HFF-Myc (cell line): Measurements from ENCODE around the gene ZSCAN1.

Source experiments
- DNase-seq: peaks from one replicate; pipeline ENCODE4 v3.0.0-alpha.2; 2011; ENCODE audit warnings: low read depth; ENCODE audit errors: extremely low read depth
- H3K4me3 ChIP-seq: replicated peaks from 2 replicates; pipeline ENCODE4 v1.5.1; 2011; ENCODE audit warnings: low read depth, mild to moderate bottlenecking, control low read depth, low read length
- CTCF ChIP-seq: IDR thresholded peaks from 2 replicates; pipeline ENCODE4 v1.5.1; 2012; ENCODE audit warnings: mild to moderate bottlenecking, low read depth, low read length, control low read depth; ENCODE audit errors: missing control alignments

Gene ZSCAN1

GRCh38 chr19:58038688-58039204 is 4.9 kb downstream of the ZSCAN1 start:
- no peak for DNase-seq
- H3K4me3 ChIP-seq, result no peak overlapping the region
- no peak for TF ChIP-seq CTCF

- DNase-seq, result no peak
- no peak for TF ChIP-seq CTCF
- no peak overlapping the region for H3K4me3 ChIP-seq
These were observed 7.1 kb downstream of the ZSCAN1 start for GRCh38 chr19:58040751-58041525.

- no peak for TF ChIP-seq CTCF
- DNase-seq, result no peak
- no peak overlapping the region for H3K4me3 ChIP-seq
These were observed 8.9 kb downstream of the ZSCAN1 start for GRCh38 chr19:58042495-58043340.

GRCh38 chr19:58044391-58044790 is 10.6 kb downstream of the ZSCAN1 start:
- DNase-seq, result no peak
- no peak for TF ChIP-seq CTCF

GRCh38 chr19:58044886-58045285 is 11.1 kb downstream of the ZSCAN1 start:
- TF ChIP-seq CTCF, result no peak
- DNase-seq, result no peak
- H3K4me3 ChIP-seq, result no peak overlapping the region

More at GRCh38 chr19:58044391-58044790, 10.6 kb downstream of the ZSCAN1 start:
- no peak overlapping the region for H3K4me3 ChIP-seq

- DNase-seq, result no peak
- no peak for TF ChIP-seq CTCF
- no peak overlapping the region for H3K4me3 ChIP-seq
These were observed 11.7 kb downstream of the ZSCAN1 start for GRCh38 chr19:58045411-58046050.
